ENCODE results near the gene SH3BGRL3.

Gene SH3BGRL3

DNA sequence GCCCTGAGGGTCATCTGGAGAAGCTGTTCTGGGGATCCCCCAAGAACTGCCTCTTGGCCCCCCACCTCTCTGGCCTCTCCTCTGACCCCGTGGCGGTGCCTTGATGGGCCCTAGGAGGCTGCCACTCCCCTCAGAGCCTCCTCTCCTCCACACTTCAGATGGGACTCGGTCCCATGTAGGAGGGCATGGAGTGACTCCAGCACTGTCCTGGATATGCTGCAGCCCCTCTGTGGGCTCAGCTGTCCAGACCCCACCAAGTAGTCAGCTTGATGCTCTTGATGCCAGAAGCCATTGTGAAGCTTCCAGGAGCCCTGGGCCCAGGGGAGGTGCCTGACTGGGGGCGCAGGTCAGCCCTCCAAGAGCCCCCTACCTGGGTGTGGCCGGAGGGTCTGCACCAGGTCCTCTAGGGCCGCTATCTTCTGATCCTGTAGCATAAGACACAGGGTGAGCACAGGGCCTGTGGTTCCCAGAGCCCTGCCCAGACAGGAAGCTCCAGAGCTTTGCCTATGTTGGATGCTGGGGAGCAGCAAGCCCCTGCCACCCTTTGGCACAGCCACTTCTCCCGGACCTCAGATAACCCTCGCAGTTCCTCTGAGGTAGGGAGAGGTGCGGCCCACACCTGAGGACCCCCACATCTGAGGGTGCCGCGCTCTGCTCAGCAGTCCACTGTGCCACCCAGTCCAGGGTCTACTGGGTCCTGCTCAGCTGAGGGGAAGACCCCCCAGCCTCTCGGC lies 17.3 kb downstream of the SH3BGRL3 start:
- no peak for TF ChIP-seq CTCF (IDR thresholded peaks at IDR 0.05; ENCODE audit: insufficient read depth, missing control alignments)
- FAIRE-seq (no peak), DNase-seq (ENCODE audit: insufficient read length, low spot score) (no peak)

GRCh38 chr1:26297791-26298124 lies 17.9 kb downstream of the SH3BGRL3 start:
- FAIRE-seq, result no peak
- no peak for DNase-seq (ENCODE audit: insufficient read length, low spot score)
- TF ChIP-seq CTCF (IDR thresholded peaks at IDR 0.05; ENCODE audit: insufficient read depth, missing control alignments), result no peak

DNA sequence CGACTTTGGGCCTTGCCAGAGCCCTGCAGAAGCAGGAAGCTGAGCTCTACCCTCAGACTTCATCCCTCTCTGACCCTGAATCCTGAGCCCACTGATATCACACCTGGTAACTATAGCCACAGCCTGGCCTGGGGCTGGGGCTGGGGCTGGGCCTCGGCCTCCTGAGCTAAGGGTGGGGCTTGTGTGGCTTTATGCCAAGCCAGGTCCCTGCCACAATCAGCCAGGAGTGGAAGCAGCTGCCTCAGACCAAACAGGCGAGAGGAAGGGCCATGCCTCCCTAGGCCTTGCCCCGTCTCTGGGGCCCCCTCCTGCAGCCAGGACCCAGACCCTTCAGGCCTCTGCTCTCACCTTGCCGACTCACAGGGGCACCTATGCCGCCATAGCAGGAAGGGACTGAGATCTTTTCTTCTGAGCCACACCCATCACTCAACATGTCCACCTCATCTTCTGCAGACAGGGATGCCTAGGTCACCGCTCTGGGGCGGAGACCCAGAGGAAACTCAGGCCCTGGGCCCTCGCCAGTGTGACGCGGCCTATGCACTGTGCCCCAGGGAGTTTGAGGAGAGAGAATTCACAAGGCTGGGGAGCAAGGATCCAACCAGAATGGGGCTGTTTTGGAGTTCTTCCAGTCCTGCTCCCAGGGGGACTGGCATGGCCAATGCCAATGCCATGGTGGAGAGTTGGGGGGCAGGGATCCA lies 20.8 kb downstream of the SH3BGRL3 start:
- FAIRE-seq (no peak), DNase-seq (ENCODE audit: insufficient read length, low spot score) (no peak)
- no peak for TF ChIP-seq CTCF (IDR thresholded peaks at IDR 0.05; ENCODE audit: insufficient read depth, missing control alignments)

- FAIRE-seq, result no peak
- no peak for DNase-seq (ENCODE audit: insufficient read length, low spot score)
- no peak for TF ChIP-seq CTCF (IDR thresholded peaks at IDR 0.05; ENCODE audit: insufficient read depth, missing control alignments)
Measured at GRCh38 chr1:26302733-26303405, 23.0 kb downstream of the SH3BGRL3 start.

DNA sequence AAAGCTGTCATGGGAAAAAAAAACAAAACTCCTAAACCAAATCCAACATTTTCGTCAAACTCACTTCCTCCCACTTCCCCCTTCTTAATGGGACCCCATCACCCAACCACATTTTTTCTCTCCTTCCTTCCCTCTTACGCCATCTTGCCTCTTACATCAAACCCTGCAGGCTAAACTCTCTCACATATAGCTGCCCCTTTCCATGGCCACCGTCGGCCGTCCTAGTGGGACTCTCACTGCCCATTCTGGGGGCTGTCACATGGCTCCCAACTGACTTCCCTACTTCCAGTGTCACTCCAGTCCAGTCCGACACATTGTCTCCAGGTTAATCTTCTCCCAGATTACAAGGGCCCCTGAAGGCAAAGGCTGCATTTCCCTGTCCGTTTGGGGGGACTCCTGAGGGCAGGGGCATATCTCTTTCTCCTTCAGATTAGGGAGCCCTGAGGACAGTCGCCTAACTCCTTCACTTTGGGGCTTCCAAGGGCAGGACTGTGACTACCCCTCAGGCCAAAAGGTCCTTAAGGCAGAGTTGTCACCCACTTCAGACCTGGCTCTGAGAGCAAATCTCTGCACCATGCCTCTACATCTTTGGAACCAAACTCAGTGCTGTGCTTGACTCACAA lies 25.9 kb downstream of the SH3BGRL3 start:
- DNase-seq (ENCODE audit: insufficient read length, low spot score) (no peak), FAIRE-seq (no peak)
- TF ChIP-seq CTCF (IDR thresholded peaks at IDR 0.05; ENCODE audit: insufficient read depth, missing control alignments), result no peak

GRCh38 chr1:26306290-26307229 lies 26.7 kb downstream of the SH3BGRL3 start, which contains the start of gene UBXN11:
TSS of gene UBXN11 (minus strand) at chr1:26306636. CDS start at chr1:26302883, 3,753 bp downstream.
- TF ChIP-seq CTCF (IDR thresholded peaks at IDR 0.05; ENCODE audit: insufficient read depth, missing control alignments), result no peak
- DNase-seq (ENCODE audit: insufficient read length, low spot score), result peak; percentile 90
- FAIRE-seq, result no peak
